Urinary bladder (tissue), 4 donors: ENCODE measurements around the gene TCF12. TPM values are rescaled to one million over a fixed set of nuclear protein-coding genes. Genes with fewer than 3 reads are reported as not detected.

ENCODE experiments used
- DNase-seq: peaks from one replicate; pipeline ENCODE4 v3.0.0-alpha.2; 2015; ENCODE audit errors: extremely low spot score
- H3K27ac ChIP-seq: one replicate; pipeline ENCODE4 v1.5.1; 2013; ENCODE audit warnings: low read depth, mild to moderate bottlenecking, moderate library complexity
- H3K36me3 ChIP-seq: one replicate; pipeline ENCODE4 v1.6.1; 2013; ENCODE audit warnings: mild to moderate bottlenecking, moderate library complexity; ENCODE audit not compliant: insufficient read depth
- H3K4me1 ChIP-seq: one replicate; pipeline ENCODE4 v1.6.1; 2013; ENCODE audit warnings: mild to moderate bottlenecking, moderate library complexity; ENCODE audit not compliant: insufficient read depth
- H3K4me3 ChIP-seq: one replicate; pipeline ENCODE4 v1.5.1; 2013; ENCODE audit warnings: low read depth, low read length
- WGBS: extraction: QIAGEN DNeasy Blood & Tissue Kit; methylation state at CpG from one replicate; pipeline ENCODE4 v1.1.7; 2013; 5-methylcytosine and 5-hydroxymethylcytosine counted together
- polyA plus RNA-seq: library from polyadenylated mRNA; stranded (reverse); fragments of 200-250 nt; gene quantifications from one replicate; pipeline ENCODE4 v1.2.3, GENCODE V29; 2013
- small RNA-seq: library from RNA; depleted of rRNA; stranded (forward); fragments of <200 nt; gene quantifications from one replicate; pipeline ENCODE3, GENCODE V24; 2014
- total RNA-seq: library from RNA; depleted of rRNA; stranded (reverse); fragments of >200 nt; gene quantifications from one replicate; pipeline ENCODE4 v1.2.3, GENCODE V29; 2014
- donor health status: healthy with polysubstance abuse.
- donor health status: healthy.

The TCF12 gene
- total and polyA plus RNA-seq, 2 donors, result 55.0 to 241 TPM

DNA sequence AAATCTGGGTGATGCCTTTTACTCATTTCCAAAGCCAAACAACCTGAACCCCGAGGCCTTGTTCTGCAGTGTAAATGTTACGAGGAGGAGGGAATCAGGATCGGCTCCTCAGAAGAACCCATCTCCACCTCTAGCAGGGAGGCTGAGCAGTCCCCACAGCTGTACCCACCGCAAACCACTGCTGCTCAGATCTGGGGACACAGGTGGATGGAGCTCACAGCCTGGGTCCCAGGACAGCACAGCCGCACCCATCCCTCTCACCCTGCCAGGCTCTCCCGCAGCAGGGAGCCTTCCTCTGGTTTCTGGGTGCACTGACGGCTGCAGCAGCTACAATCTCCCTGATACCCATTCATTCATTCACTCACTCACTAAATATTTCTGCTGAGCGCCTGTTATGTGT lies 413.9 kb downstream of the TCF12 start:
- H3K4me1 ChIP-seq, result no peaks in the 10 kb centered on the region
- no peak overlapping the region for H3K27ac ChIP-seq
- H3K4me3 ChIP-seq, result no peak overlapping the region
- DNase-seq, result no peak
- WGBS, result 87% methylated on average over 8 of the region's 8 CpGs
- no peaks in the 10 kb centered on the region for H3K36me3 ChIP-seq

GRCh38 chr15:57333487-57333886 lies 415.0 kb downstream of the TCF12 start:
- Histone ChIP-seq H3K4me3 (no peak overlapping the region), H3K27ac (no peak overlapping the region), H3K4me1 (no peaks in the 10 kb centered on the region), H3K36me3 (no peaks in the 10 kb centered on the region)
- DNase-seq, result no peak
- 90% methylated on average over 4 of the region's 4 CpGs for WGBS

GRCh38 chr15:57334257-57334656 lies 415.8 kb downstream of the TCF12 start:
- Histone ChIP-seq H3K4me3 (no peak overlapping the region), H3K36me3 (no peaks in the 10 kb centered on the region), H3K27ac (no peak overlapping the region), H3K4me1 (no peaks in the 10 kb centered on the region)
- 67% methylated on average over 12 of the region's 12 CpGs for WGBS
- DNase-seq, result no peak

GRCh38 chr15:57335293-57335715 lies 416.9 kb downstream of the TCF12 start:
- H3K4me3 ChIP-seq, result no peak overlapping the region
- DNase-seq, result no peak
- H3K36me3 ChIP-seq, result no peaks in the 10 kb centered on the region
- H3K27ac ChIP-seq, result no peak overlapping the region
- 86% methylated on average over 6 of the region's 6 CpGs for WGBS
- H3K4me1 ChIP-seq, result no peaks in the 10 kb centered on the region

- no peaks in the 10 kb centered on the region for H3K4me1 ChIP-seq
- no peaks in the 10 kb centered on the region for H3K36me3 ChIP-seq
- no peak overlapping the region for H3K27ac ChIP-seq
- no peak for DNase-seq
- H3K4me3 ChIP-seq, result no peak overlapping the region
- WGBS, result 70% methylated on average over 7 of the region's 7 CpGs
Measured at GRCh38 chr15:57335719-57336118, 417.3 kb downstream of the TCF12 start.

DNA sequence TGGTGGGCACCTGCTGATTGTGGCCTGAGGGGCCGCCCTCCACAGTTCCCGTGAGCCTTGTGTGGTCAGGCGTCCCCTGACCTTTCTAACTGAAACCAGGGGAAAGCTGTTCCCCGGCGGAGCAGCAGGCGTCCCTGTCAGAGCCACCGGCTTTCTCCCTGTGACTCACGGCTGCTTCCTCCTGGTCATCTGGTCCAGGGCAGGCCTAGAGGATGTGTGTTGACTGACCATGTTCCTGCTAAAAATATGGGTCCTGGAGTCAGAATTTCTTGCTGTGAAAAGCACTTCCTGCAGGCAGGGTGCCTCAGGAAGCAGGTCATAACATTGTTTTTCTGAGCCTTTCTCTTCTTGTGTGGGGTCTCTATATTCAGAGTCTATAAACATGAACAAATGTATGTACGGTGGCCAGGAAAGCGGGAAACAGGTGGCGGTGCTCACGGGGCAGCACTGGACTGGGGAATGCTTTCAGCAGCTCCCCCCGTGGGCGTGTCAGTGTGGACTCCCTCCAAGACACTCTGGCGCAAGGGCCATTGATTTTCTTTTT lies 419.5 kb downstream of the TCF12 start:
- Histone ChIP-seq H3K4me3 (no peak overlapping the region), H3K27ac (no peak overlapping the region), H3K36me3 (no peaks in the 10 kb centered on the region), H3K4me1 (no peaks in the 10 kb centered on the region)
- no peak for DNase-seq
- 59% methylated on average over 15 of the region's 15 CpGs for WGBS

GRCh38 chr15:57339321-57339720 lies 420.9 kb downstream of the TCF12 start:
- Histone ChIP-seq H3K4me1 (no peaks in the 10 kb centered on the region), H3K36me3 (no peaks in the 10 kb centered on the region), H3K4me3 (no peak overlapping the region), H3K27ac (no peak overlapping the region)
- no peak for DNase-seq
- 94% methylated on average over 5 of the region's 5 CpGs for WGBS

Small RNAs within 50 kb of the gene (small RNA-seq; reads per million reads assigned to genes)
- not detected for gene RF01210

Other genes with a start within 250 kb of the TCF12 start
- 175 TPM for gene ZNF280D, start 185.1 kb upstream of the TCF12 start, total RNA-seq
- 29.7 TPM for gene ZNF280D, start 185.1 kb upstream of the TCF12 start, polyA plus RNA-seq